Kidney (tissue), 14 donors: ENCODE results near the gene CORIN. TPM values are rescaled to one million over a fixed set of nuclear protein-coding genes. Genes with fewer than 3 reads are reported as not detected.

Experiments used
- DNase-seq, 5 donors: peaks; one replicate each; pipeline ENCODE4 v3.0.0-alpha.2; 2013 to 2020
- FAIRE-seq: peaks from 2 replicates; lab custom pipeline; 2012; peaks lifted over from hg19 to GRCh38; lab: Jason Lieb, UNC
- H3K27ac ChIP-seq, 2 donors: one replicate each; pipeline ENCODE4 v1.7.0; 2013; ENCODE audit warnings: low read depth in 2 of 2, low read length in 2 of 2, inconsistent platforms in 1 of 2
- H3K27me3 ChIP-seq: one replicate; pipeline ENCODE4 v1.7.1; 2013; ENCODE audit warnings: low read length, inconsistent platforms; ENCODE audit not compliant: control insufficient read depth, insufficient read depth
- H3K36me3 ChIP-seq, 3 donors: one replicate each; pipeline versions ENCODE4 v1.7.0 to v1.7.1; 2013; ENCODE audit warnings: low read length in 3 of 3, control low read depth in 1 of 3, inconsistent platforms in 1 of 3; ENCODE audit not compliant: insufficient read depth in 3 of 3, control insufficient read depth in 2 of 3
- H3K4me1 ChIP-seq, 3 donors: one replicate each; pipeline versions ENCODE4 v1.7.0 to v1.7.1; 2013; ENCODE audit warnings: low read length in 3 of 3, inconsistent platforms in 1 of 3, low read depth in 1 of 3; ENCODE audit not compliant: control insufficient read depth in 2 of 3, insufficient read depth in 2 of 3
- H3K4me3 ChIP-seq, 3 donors: one replicate each; pipeline versions ENCODE4 v1.7.0 to v1.8.1; 2013; ENCODE audit warnings: low read length in 3 of 3, control low read depth in 1 of 3, inconsistent platforms in 1 of 3
- H3K9ac ChIP-seq, 3 donors: one replicate each; pipeline versions ENCODE4 v1.7.0 to v1.7.1; 2013; ENCODE audit warnings: low read length in 3 of 3, control low read depth in 1 of 3, inconsistent platforms in 1 of 3
- H3K9me3 ChIP-seq, 3 donors: one replicate each; pipeline versions ENCODE4 v1.7.0 to v1.7.1; 2013; ENCODE audit warnings: low read length in 3 of 3, control low read depth in 1 of 3, inconsistent platforms in 1 of 3; ENCODE audit not compliant: control insufficient read depth in 2 of 3, insufficient read depth in 1 of 3
- intact Hi-C: fragments of 100-400 bp; cut with DNase I; formaldehyde crosslinking; loops from one replicate; pipeline ENCODE4 v1.11.1; 2022
- polyA plus RNA-seq: library from polyadenylated mRNA; stranded (reverse); fragments of 350-450 nt; fragmentation: Illumina TruSeq; extraction: RNeasy Lipid Tissue Mini Kit (QIAGEN cat#74804); gene quantifications from one replicate; pipeline ENCODE4 v1.2.3, GENCODE V29; 2014; ENCODE audit warnings: low read depth, low replicate concordance; ENCODE audit not compliant: insufficient read depth
- total RNA-seq: library from RNA; stranded (reverse); fragmentation: NEBNext Ultra II Directional; extraction: Animal tissue kit (Norgen Biotek cat#: 25700); gene quantifications from one replicate; pipeline ENCODE4 v1.2.1, GENCODE V29; 2021
- TF ChIP-seq, protein P1 (sequence below): IDR thresholded peaks from 3 replicates; pipeline ENCODE4 v1.5.1; 2012; ENCODE audit warnings: mild to moderate bottlenecking, moderate library complexity, borderline replicate concordance; ENCODE audit not compliant: insufficient read depth; ENCODE audit errors: extremely low read depth
- donor health status: control.
- donor health status: control.
- donor health status: control.
- donor health status: control.
- donor health status: control.
- donor health status: DM: yes; HTN: yes; CAD: no.
- donor health status: Normal renal cell carcinoma (clear cell type).

Gene CORIN
- total and polyA plus RNA-seq, 2 donors from 2014 or later, result 0.75 to 2.6 TPM

GRCh38 chr4:47650584-47651130 is 187.2 kb downstream of the CORIN start:
- Histone ChIP-seq H3K4me1 (no peaks in the 10 kb centered on the region), H3K27me3 (no peaks in the 10 kb centered on the region), H3K36me3 (no peaks in the 10 kb centered on the region), H3K9me3 (no peaks in the 10 kb centered on the region), H3K27ac (no peak overlapping the region), H3K9ac (no peak overlapping the region), H3K4me3 (no peak overlapping the region)
- peak in 2 of 5 donors; percentile 24 to 65 for DNase-seq
- no peak for FAIRE-seq
- intact Hi-C loops, result no loop called here
- TF ChIP-seq, protein P1, sequence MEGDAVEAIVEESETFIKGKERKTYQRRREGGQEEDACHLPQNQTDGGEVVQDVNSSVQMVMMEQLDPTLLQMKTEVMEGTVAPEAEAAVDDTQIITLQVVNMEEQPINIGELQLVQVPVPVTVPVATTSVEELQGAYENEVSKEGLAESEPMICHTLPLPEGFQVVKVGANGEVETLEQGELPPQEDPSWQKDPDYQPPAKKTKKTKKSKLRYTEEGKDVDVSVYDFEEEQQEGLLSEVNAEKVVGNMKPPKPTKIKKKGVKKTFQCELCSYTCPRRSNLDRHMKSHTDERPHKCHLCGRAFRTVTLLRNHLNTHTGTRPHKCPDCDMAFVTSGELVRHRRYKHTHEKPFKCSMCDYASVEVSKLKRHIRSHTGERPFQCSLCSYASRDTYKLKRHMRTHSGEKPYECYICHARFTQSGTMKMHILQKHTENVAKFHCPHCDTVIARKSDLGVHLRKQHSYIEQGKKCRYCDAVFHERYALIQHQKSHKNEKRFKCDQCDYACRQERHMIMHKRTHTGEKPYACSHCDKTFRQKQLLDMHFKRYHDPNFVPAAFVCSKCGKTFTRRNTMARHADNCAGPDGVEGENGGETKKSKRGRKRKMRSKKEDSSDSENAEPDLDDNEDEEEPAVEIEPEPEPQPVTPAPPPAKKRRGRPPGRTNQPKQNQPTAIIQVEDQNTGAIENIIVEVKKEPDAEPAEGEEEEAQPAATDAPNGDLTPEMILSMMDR, result no peak

- Histone ChIP-seq H3K36me3 (no peaks in the 10 kb centered on the region), H3K4me1 (no peaks in the 10 kb centered on the region), H3K9ac (no peak overlapping the region), H3K9me3 (no peaks in the 10 kb centered on the region), H3K27me3 (no peaks in the 10 kb centered on the region), H3K27ac (no peak overlapping the region), H3K4me3 (no peak overlapping the region)
- intact Hi-C loops, result no loop called here
- FAIRE-seq, result no peak
- TF ChIP-seq, protein P1, result no peak
- no peak for DNase-seq
Observed at GRCh38 chr4:47647544-47647943, 190.3 kb downstream of the CORIN start.

DNA sequence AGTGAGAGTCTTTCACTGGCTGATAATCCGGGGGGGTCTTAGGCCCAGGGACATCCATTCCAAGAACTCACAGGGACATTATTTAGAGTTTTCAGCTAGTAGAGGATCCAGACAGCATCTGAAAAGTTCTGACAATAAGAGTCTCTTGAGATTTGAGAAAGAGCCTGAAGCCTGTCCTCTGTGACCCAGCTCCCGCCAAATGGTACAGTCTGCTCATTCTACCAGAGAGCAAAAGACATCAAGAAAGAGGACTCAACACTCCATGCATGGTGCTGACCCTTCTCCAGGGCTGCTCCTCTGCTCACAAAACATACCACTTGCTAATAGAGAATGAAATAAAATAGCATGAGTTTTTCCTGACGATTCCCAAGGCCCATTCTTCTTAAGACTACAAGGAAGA is 190.8 kb downstream of the CORIN start:
- FAIRE-seq (no peak), DNase-seq (no peak)
- Histone ChIP-seq H3K36me3 (no peaks in the 10 kb centered on the region), H3K27me3 (no peaks in the 10 kb centered on the region), H3K9ac (no peak overlapping the region), H3K4me1 (no peaks in the 10 kb centered on the region), H3K4me3 (no peak overlapping the region), H3K9me3 (no peaks in the 10 kb centered on the region), H3K27ac (no peak overlapping the region)
- TF ChIP-seq, protein P1, result no peak
- intact Hi-C loops, result no loop called here

GRCh38 chr4:47646372-47646771 is 191.5 kb downstream of the CORIN start:
- no peak overlapping the region for H3K4me3 ChIP-seq
- no peaks in the 10 kb centered on the region for H3K27me3 ChIP-seq
- no peak overlapping the region for H3K27ac ChIP-seq
- H3K36me3 ChIP-seq, result no peaks in the 10 kb centered on the region
- TF ChIP-seq, protein P1, result no peak
- FAIRE-seq, result no peak
- H3K9me3 ChIP-seq, result no peaks in the 10 kb centered on the region
- DNase-seq, result no peak
- H3K4me1 ChIP-seq, result no peaks in the 10 kb centered on the region
- H3K9ac ChIP-seq, result no peak overlapping the region
- intact Hi-C loops, result no loop called here
